ENCODE results near the gene PDPK1. TPM values are rescaled to one million over a fixed set of nuclear protein-coding genes. Genes with fewer than 3 reads are reported as not detected.
A peak's percentile ranks its signal among the peaks of the same experiment; 100 is the strongest.
"Not testable (repeated sequence)": the region's sequence is repeated elsewhere in the genome, so short reads cannot be mapped to it uniquely, and the experiment has no call there.

The PDPK1 gene
- total RNA-seq, 5 donors from 2014 or later (not counting 1 experiment from before 2014, with no cell fraction given) = 49.8 to 68.4 (median 67.3) TPM

GRCh38 chr16:2539192-2539844, 1.5 kb downstream of the PDPK1 start:
- H3K27me3 Mint-ChIP-seq; H3K9me3 ChIP-seq; ATAC-seq (replicated peaks in 1 of 4); H3K27me3 ChIP-seq (replicated peaks in 1 of 2; ENCODE audit: control insufficient read depth in 2 of 2, extremely low read depth in 1 of 2, insufficient read depth in 2 of 2, low read length in 1 of 2); POLR2A ChIA-PET; CTCF ChIA-PET; H3K9me3 Mint-ChIP-seq; H3K27ac ChIP-seq (ENCODE audit: low read length); H3K36me3 ChIP-seq (ENCODE audit: control insufficient read depth in 2 of 2, extremely low read depth in 1 of 2, insufficient read depth in 1 of 2, low read length in 1 of 2); H3K4me3 ChIP-seq (ENCODE audit: control insufficient read depth in 1 of 2, extremely low read depth in 1 of 2, low read length in 1 of 2); H3K36me3 Mint-ChIP-seq: not testable (repeated sequence)
- H3K27ac Mint-ChIP-seq = peak overlapping the region; percentile 52 to 55
- peaks cover 36 to 50% (median 49%) of the 10 kb centered on the region in 3 donors for H3K4me1 Mint-ChIP-seq
- DNase-seq = peak in 1 of 35 experiments; percentile 10
- H3K4me1 ChIP-seq (ENCODE audit: control insufficient read depth in 1 of 2, extremely low read depth in 1 of 2, insufficient read depth in 2 of 2, low read length in 2 of 2) = peaks cover 9 to 44% of the 10 kb centered on the region in 2 experiments
- 88% methylated on average over 17 of the region's 24 CpGs for WGBS (ENCODE audit: insufficient coverage)
- H3K4me3 Mint-ChIP-seq = peak overlapping the region; percentile 80 to 86 (median 83)

- Mint-ChIP-seq H3K4me1 (peaks cover 37 to 54% (median 52%) of the 10 kb centered on the region in 3 donors), H3K4me3 (peak overlapping the region; percentile 80 to 86 (median 83))
- H3K9me3 ChIP-seq; H3K27ac Mint-ChIP-seq; H3K36me3 Mint-ChIP-seq; H3K27ac ChIP-seq (ENCODE audit: low read length); H3K27me3 ChIP-seq (replicated peaks in 1 of 2; ENCODE audit: control insufficient read depth in 2 of 2, extremely low read depth in 1 of 2, insufficient read depth in 2 of 2, low read length in 1 of 2); CTCF ChIA-PET; H3K4me3 ChIP-seq (ENCODE audit: control insufficient read depth in 1 of 2, extremely low read depth in 1 of 2, low read length in 1 of 2); H3K27me3 Mint-ChIP-seq; H3K36me3 ChIP-seq (ENCODE audit: control insufficient read depth in 2 of 2, extremely low read depth in 1 of 2, insufficient read depth in 1 of 2, low read length in 1 of 2); H3K9me3 Mint-ChIP-seq; ATAC-seq (replicated peaks in 1 of 4); POLR2A ChIA-PET: not testable (repeated sequence)
- H3K4me1 ChIP-seq (ENCODE audit: control insufficient read depth in 1 of 2, extremely low read depth in 1 of 2, insufficient read depth in 2 of 2, low read length in 2 of 2) = peaks cover 9 to 44% of the 10 kb centered on the region in 2 experiments
- 32% methylated on average over 4 of the region's 14 CpGs for WGBS (ENCODE audit: insufficient coverage)
- peak in 7 of 35 experiments; percentile 23 to 42 (median 32) for DNase-seq
Observed at GRCh38 chr16:2539845-2540458, 2.1 kb downstream of the PDPK1 start.

GRCh38 chr16:2540912-2541311, 3.1 kb downstream of the PDPK1 start:
- WGBS (ENCODE audit: insufficient coverage) = no CpG with 5 or more reads among the region's 4 CpGs
- DNase-seq; H3K4me3 ChIP-seq (ENCODE audit: control insufficient read depth in 1 of 2, extremely low read depth in 1 of 2, low read length in 1 of 2); H3K36me3 Mint-ChIP-seq; H3K27ac ChIP-seq (ENCODE audit: low read length); H3K36me3 ChIP-seq (ENCODE audit: control insufficient read depth in 2 of 2, extremely low read depth in 1 of 2, insufficient read depth in 1 of 2, low read length in 1 of 2); POLR2A ChIA-PET; H3K27me3 ChIP-seq (replicated peaks in 1 of 2; ENCODE audit: control insufficient read depth in 2 of 2, extremely low read depth in 1 of 2, insufficient read depth in 2 of 2, low read length in 1 of 2); H3K9me3 Mint-ChIP-seq; ATAC-seq (replicated peaks in 1 of 4); H3K9me3 ChIP-seq; H3K27me3 Mint-ChIP-seq; CTCF ChIA-PET: not testable (repeated sequence)
- peaks cover 9 to 44% of the 10 kb centered on the region in 2 experiments for H3K4me1 ChIP-seq (ENCODE audit: control insufficient read depth in 1 of 2, extremely low read depth in 1 of 2, insufficient read depth in 2 of 2, low read length in 2 of 2)
- Mint-ChIP-seq H3K4me1 (peaks cover 42 to 58% (median 58%) of the 10 kb centered on the region in 3 donors), H3K4me3 (peak overlapping the region in 2 of 3 donors; percentile 6 to 83), H3K27ac (peak overlapping the region; percentile 14 to 48)

GRCh38 chr16:2541409-2541808, 3.6 kb downstream of the PDPK1 start:
- H3K36me3 ChIP-seq (ENCODE audit: control insufficient read depth in 2 of 2, extremely low read depth in 1 of 2, insufficient read depth in 1 of 2, low read length in 1 of 2); H3K36me3 Mint-ChIP-seq; H3K27ac ChIP-seq (ENCODE audit: low read length); POLR2A ChIA-PET; ATAC-seq (replicated peaks in 1 of 4); H3K27me3 Mint-ChIP-seq; H3K27me3 ChIP-seq (replicated peaks in 1 of 2; ENCODE audit: control insufficient read depth in 2 of 2, extremely low read depth in 1 of 2, insufficient read depth in 2 of 2, low read length in 1 of 2); H3K9me3 Mint-ChIP-seq; CTCF ChIA-PET; DNase-seq; H3K9me3 ChIP-seq; H3K4me3 ChIP-seq (ENCODE audit: control insufficient read depth in 1 of 2, extremely low read depth in 1 of 2, low read length in 1 of 2): not testable (repeated sequence)
- Mint-ChIP-seq H3K27ac (peak overlapping the region in 1 of 2 donors; percentile 46), H3K4me3 (peak overlapping the region in 1 of 3 donors; percentile 83), H3K4me1 (peaks cover 42 to 61% (median 59%) of the 10 kb centered on the region in 3 donors)
- peaks cover 9 to 41% of the 10 kb centered on the region in 2 experiments for H3K4me1 ChIP-seq (ENCODE audit: control insufficient read depth in 1 of 2, extremely low read depth in 1 of 2, insufficient read depth in 2 of 2, low read length in 2 of 2)
- WGBS (ENCODE audit: insufficient coverage) = 40% methylated on average over 2 of the region's 6 CpGs

GRCh38 chr16:2543771-2544170, 6.0 kb downstream of the PDPK1 start:
- ATAC-seq (replicated peaks in 1 of 4); DNase-seq; H3K36me3 Mint-ChIP-seq; H3K27ac ChIP-seq (ENCODE audit: low read length); POLR2A ChIA-PET; CTCF ChIA-PET; H3K27me3 Mint-ChIP-seq; H3K9me3 ChIP-seq; H3K9me3 Mint-ChIP-seq; H3K36me3 ChIP-seq (ENCODE audit: control insufficient read depth in 2 of 2, extremely low read depth in 1 of 2, insufficient read depth in 1 of 2, low read length in 1 of 2); H3K4me3 ChIP-seq (ENCODE audit: control insufficient read depth in 1 of 2, extremely low read depth in 1 of 2, low read length in 1 of 2); H3K27ac Mint-ChIP-seq; H3K27me3 ChIP-seq (replicated peaks in 1 of 2; ENCODE audit: control insufficient read depth in 2 of 2, extremely low read depth in 1 of 2, insufficient read depth in 2 of 2, low read length in 1 of 2); H3K4me3 Mint-ChIP-seq: not testable (repeated sequence)
- 100% methylated on average over 4 of the region's 14 CpGs for WGBS (ENCODE audit: insufficient coverage)
- peaks cover 5 to 28% of the 10 kb centered on the region in 2 experiments for H3K4me1 ChIP-seq (ENCODE audit: control insufficient read depth in 1 of 2, extremely low read depth in 1 of 2, insufficient read depth in 2 of 2, low read length in 2 of 2)
- peaks cover 33 to 55% (median 51%) of the 10 kb centered on the region in 3 donors for H3K4me1 Mint-ChIP-seq

- no CpG with 5 or more reads among the region's 14 CpGs for WGBS (ENCODE audit: insufficient coverage)
- H3K27ac ChIP-seq (ENCODE audit: low read length); H3K36me3 ChIP-seq (ENCODE audit: control insufficient read depth in 2 of 2, extremely low read depth in 1 of 2, insufficient read depth in 1 of 2, low read length in 1 of 2); H3K27ac Mint-ChIP-seq; H3K27me3 Mint-ChIP-seq; H3K27me3 ChIP-seq (replicated peaks in 1 of 2; ENCODE audit: control insufficient read depth in 2 of 2, extremely low read depth in 1 of 2, insufficient read depth in 2 of 2, low read length in 1 of 2); H3K4me1 Mint-ChIP-seq; H3K4me3 Mint-ChIP-seq; POLR2A ChIA-PET; ATAC-seq (replicated peaks in 1 of 4); H3K9me3 ChIP-seq; CTCF ChIA-PET; H3K36me3 Mint-ChIP-seq; DNase-seq; H3K4me3 ChIP-seq (ENCODE audit: control insufficient read depth in 1 of 2, extremely low read depth in 1 of 2, low read length in 1 of 2); H3K4me1 ChIP-seq (ENCODE audit: control insufficient read depth in 1 of 2, extremely low read depth in 1 of 2, insufficient read depth in 2 of 2, low read length in 2 of 2); H3K9me3 Mint-ChIP-seq: not testable (repeated sequence)
Observed at GRCh38 chr16:2550283-2550878, 12.6 kb downstream of the PDPK1 start.

Measured in T-cell (primary cell).